Activated CD4-positive, alpha-beta T cell treated with anti-CD3 and anti-CD28 coated beads for 1 hour (primary cell): Measurements from ENCODE around the gene PHOSPHO2.
"Not testable (repeated sequence)": the region's sequence is repeated elsewhere in the genome, so short reads cannot be mapped to it uniquely, and the experiment has no call there.

Source experiments
- DNase-seq: peaks from one replicate; pipeline ENCODE4 v3.0.0-alpha.2; 2020

The PHOSPHO2 gene

GRCh38 chr2:169684712-169685111 lies 9.6 kb upstream of the PHOSPHO2 start:
- not testable (repeated sequence) for DNase-seq

GRCh38 chr2:169686825-169687224 lies 7.4 kb upstream of the PHOSPHO2 start:
- DNase-seq: not testable (repeated sequence)

GRCh38 chr2:169687943-169688342 lies 6.3 kb upstream of the PHOSPHO2 start:
- DNase-seq: not testable (repeated sequence)

- DNase-seq: no peak
These were observed 3.3 kb upstream of the PHOSPHO2 start for GRCh38 chr2:169690958-169691357.

- no peak for DNase-seq
These were observed 1.6 kb upstream of the PHOSPHO2 start for GRCh38 chr2:169692718-169693117.

GRCh38 chr2:169693360-169693759 lies 909 bp upstream of the PHOSPHO2 start:
- no peak for DNase-seq

- DNase-seq: no peak
These were observed 608 bp downstream of the PHOSPHO2 start for GRCh38 chr2:169694894-169695260.

- DNase-seq: no peak
These were observed 2.1 kb downstream of the PHOSPHO2 start for GRCh38 chr2:169696381-169696780.

GRCh38 chr2:169699173-169699572 lies 4.9 kb downstream of the PHOSPHO2 start:
- not testable (repeated sequence) for DNase-seq

GRCh38 chr2:169702996-169703395 lies 8.7 kb downstream of the PHOSPHO2 start:
- DNase-seq: no peak

GRCh38 chr2:169704160-169704708 lies 10.0 kb downstream of the PHOSPHO2 start:
- DNase-seq: no peak

GRCh38 chr2:169705927-169706326 lies 11.7 kb downstream of the PHOSPHO2 start:
- DNase-seq: no peak

GRCh38 chr2:169707626-169708025 lies 13.4 kb downstream of the PHOSPHO2 start:
- DNase-seq: no peak

GRCh38 chr2:169709331-169709730 lies 15.1 kb downstream of the PHOSPHO2 start:
- DNase-seq: no peak

GRCh38 chr2:169709981-169710380 lies 15.7 kb downstream of the PHOSPHO2 start:
- DNase-seq: no peak

- no peak for DNase-seq
These were observed 17.7 kb downstream of the PHOSPHO2 start for GRCh38 chr2:169711751-169712509.

GRCh38 chr2:169712791-169713227 lies 18.5 kb downstream of the PHOSPHO2 start:
- no peak for DNase-seq

GRCh38 chr2:169713331-169713730 lies 19.1 kb downstream of the PHOSPHO2 start:
- DNase-seq: no peak

- DNase-seq: no peak
These were observed 20.4 kb downstream of the PHOSPHO2 start for GRCh38 chr2:169714699-169715098.

- no peak for DNase-seq
These were observed 21.3 kb downstream of the PHOSPHO2 start for GRCh38 chr2:169715379-169716237.

- DNase-seq: no peak
These were observed 22.1 kb downstream of the PHOSPHO2 start for GRCh38 chr2:169716238-169716886.

GRCh38 chr2:169716938-169717690 lies 22.8 kb downstream of the PHOSPHO2 start:
- no peak for DNase-seq
